GM15510 (cell line): ENCODE results near the gene DAB1.

Experiments used
- POLR2A ChIP-seq: IDR thresholded peaks from 3 replicates; pipeline ENCODE4 v1.6.1; 2011; ENCODE audit warnings: borderline replicate concordance; ENCODE audit not compliant: insufficient read length; ENCODE audit errors: extremely low read depth

The DAB1 gene

GRCh38 chr1:57360846-57361407 lies 62.9 kb downstream of the DAB1 start:
- no peak for TF ChIP-seq POLR2A

- no peak for TF ChIP-seq POLR2A
Observed at GRCh38 chr1:57357462-57357861, 66.4 kb downstream of the DAB1 start.

GRCh38 chr1:57353654-57354053 lies 70.2 kb downstream of the DAB1 start:
- TF ChIP-seq POLR2A = no peak

- no peak for TF ChIP-seq POLR2A
Observed at GRCh38 chr1:57350610-57351009, 73.2 kb downstream of the DAB1 start.

GRCh38 chr1:57348921-57349320 lies 74.9 kb downstream of the DAB1 start:
- no peak for TF ChIP-seq POLR2A

GRCh38 chr1:57345916-57346315 lies 77.9 kb downstream of the DAB1 start:
- TF ChIP-seq POLR2A = no peak

- TF ChIP-seq POLR2A = no peak
Observed at GRCh38 chr1:57344265-57344664, 79.6 kb downstream of the DAB1 start.

GRCh38 chr1:57341721-57342120 lies 82.1 kb downstream of the DAB1 start:
- TF ChIP-seq POLR2A = no peak

GRCh38 chr1:57340334-57341070 lies 83.4 kb downstream of the DAB1 start:
- no peak for TF ChIP-seq POLR2A

- TF ChIP-seq POLR2A = no peak
Observed at GRCh38 chr1:57337623-57338022, 86.2 kb downstream of the DAB1 start.

- no peak for TF ChIP-seq POLR2A
Observed at GRCh38 chr1:57336793-57337192, 87.1 kb downstream of the DAB1 start.

GRCh38 chr1:57331620-57332019 lies 92.2 kb downstream of the DAB1 start:
- TF ChIP-seq POLR2A = no peak

- no peak for TF ChIP-seq POLR2A
Observed at GRCh38 chr1:57329937-57330336, 93.9 kb downstream of the DAB1 start.

- TF ChIP-seq POLR2A = no peak
Observed at GRCh38 chr1:57329001-57329527, 94.8 kb downstream of the DAB1 start.

GRCh38 chr1:57327946-57328345 lies 95.9 kb downstream of the DAB1 start:
- TF ChIP-seq POLR2A = no peak

GRCh38 chr1:57327336-57327735 lies 96.5 kb downstream of the DAB1 start:
- TF ChIP-seq POLR2A = no peak
